HEK293T (cell line): ENCODE data around the gene RGS7.
"Not testable (repeated sequence)": the region's sequence is repeated elsewhere in the genome, so short reads cannot be mapped to it uniquely, and the experiment has no call there.

Experiments used
- CTCF ChIA-PET: fragments of 350-600 bp; formaldehyde crosslinking; extraction: SDS; loops from one replicate; lab custom pipeline; 2021; ENCODE audit warnings: antibody characterized with exemption, inconsistent platforms; lab: Yijun Ruan, JAX
- POLR2A ChIA-PET: fragments of 350-600 bp; formaldehyde crosslinking; extraction: SDS; loops from one replicate; lab custom pipeline; 2020; ENCODE audit warnings: antibody characterized with exemption, inconsistent platforms; lab: Yijun Ruan, JAX
- DNase-seq: peaks from one replicate; pipeline ENCODE4 v3.0.0; 2012; ENCODE audit warnings: mixed read lengths; ENCODE audit errors: extremely low spot score
- ARNT ChIP-seq: fragments of 450-650 bp; IDR thresholded peaks from 2 replicates; pipeline ENCODE4 v1.6.1; 2017; ENCODE audit warnings: mild to moderate bottlenecking
- BHLHE40 ChIP-seq: fragments of 450-650 bp; IDR thresholded peaks from 2 replicates; pipeline ENCODE4 v1.6.1; 2016; ENCODE audit warnings: mild to moderate bottlenecking, moderate library complexity, borderline replicate concordance
- CTBP1 ChIP-seq: fragments of 450-650 bp; IDR thresholded peaks from 2 replicates; pipeline ENCODE4 v1.6.1; 2016; ENCODE audit warnings: borderline replicate concordance
- ELF4 ChIP-seq: fragments of 450-650 bp; IDR thresholded peaks from 2 replicates; pipeline ENCODE4 v1.6.1; 2017; ENCODE audit warnings: antibody characterized with exemption
- FOXA1 ChIP-seq: fragments of 450-650 bp; IDR thresholded peaks from 2 replicates; pipeline ENCODE4 v1.6.1; 2016; ENCODE audit warnings: mild to moderate bottlenecking
- FOXK2 ChIP-seq: fragments of 450-650 bp; IDR thresholded peaks from 2 replicates; pipeline ENCODE4 v1.6.1; 2016; ENCODE audit warnings: mild to moderate bottlenecking
- FOXM1 ChIP-seq: fragments of 450-650 bp; IDR thresholded peaks from 2 replicates; pipeline ENCODE4 v1.6.1; 2017; ENCODE audit warnings: mild to moderate bottlenecking, borderline replicate concordance
- HDGF ChIP-seq: fragments of 450-650 bp; IDR thresholded peaks from 2 replicates; pipeline ENCODE4 v1.6.1; 2017; ENCODE audit warnings: antibody characterized with exemption, borderline replicate concordance
- L3MBTL2 ChIP-seq: fragments of 450-650 bp; conservative IDR thresholded peaks from 2 replicates; pipeline ENCODE4 v1.6.1; 2016; ENCODE audit warnings: mild to moderate bottlenecking
- LEF1 ChIP-seq: fragments of 450-650 bp; IDR thresholded peaks from 2 replicates; pipeline ENCODE4 v1.6.1; 2017; ENCODE audit warnings: mild to moderate bottlenecking, borderline replicate concordance
- NFRKB ChIP-seq: fragments of 450-650 bp; IDR thresholded peaks from 2 replicates; pipeline ENCODE4 v1.6.1; 2016; ENCODE audit warnings: mild to moderate bottlenecking, moderate library complexity
- SP1 ChIP-seq: fragments of 450-650 bp; IDR thresholded peaks from 2 replicates; pipeline ENCODE4 v1.6.1; 2017
- SUZ12 ChIP-seq: fragments of 450-650 bp; IDR thresholded peaks from 2 replicates; pipeline ENCODE4 v1.6.1; 2016; ENCODE audit warnings: mild to moderate bottlenecking
- TARDBP ChIP-seq: fragments of 450-650 bp; IDR thresholded peaks from 2 replicates; pipeline ENCODE4 v1.6.1; 2016
- ZNF384 ChIP-seq: fragments of 450-650 bp; IDR thresholded peaks from 2 replicates; pipeline ENCODE4 v1.6.1; 2016
- TF ChIP-seq, protein P1 (sequence below): fragments of 450-650 bp; IDR thresholded peaks from 2 replicates; pipeline ENCODE4 v1.6.1; 2016

RGS7 gene

DNA sequence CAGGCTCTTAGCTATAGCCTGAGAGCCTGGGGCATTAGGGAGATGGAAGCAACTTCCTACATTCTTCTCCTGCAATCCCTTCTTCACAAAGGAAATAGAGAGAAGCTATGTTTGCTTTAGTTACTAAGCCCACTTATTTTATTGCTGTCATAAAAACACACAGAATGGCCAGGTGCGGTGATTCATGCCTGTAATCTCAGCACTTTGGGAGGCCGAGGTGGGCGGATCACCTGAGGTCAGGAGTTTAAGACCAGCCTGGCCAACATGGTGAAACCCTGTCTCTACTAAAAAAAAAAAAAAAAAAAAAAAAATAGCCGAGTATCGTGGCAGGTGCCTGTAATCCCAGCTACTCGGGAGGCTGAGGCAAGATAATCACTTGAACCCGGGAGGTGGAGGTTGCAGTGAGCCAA is 573.3 kb downstream of the RGS7 start:
- peak; percentile 54; the same call in 1 of the 2 replicates for TF ChIP-seq CTBP1
- TF ChIP-seq ZNF384: peak; percentile 73
- DNase-seq, POLR2A ChIA-PET: not testable (repeated sequence)
- CTCF ChIA-PET: interaction anchor here (0.6 kb wide), 1 partner anchor 634 kb away, joined by 4 read pairs; no protein-coding TSS in a partner anchor

DNA sequence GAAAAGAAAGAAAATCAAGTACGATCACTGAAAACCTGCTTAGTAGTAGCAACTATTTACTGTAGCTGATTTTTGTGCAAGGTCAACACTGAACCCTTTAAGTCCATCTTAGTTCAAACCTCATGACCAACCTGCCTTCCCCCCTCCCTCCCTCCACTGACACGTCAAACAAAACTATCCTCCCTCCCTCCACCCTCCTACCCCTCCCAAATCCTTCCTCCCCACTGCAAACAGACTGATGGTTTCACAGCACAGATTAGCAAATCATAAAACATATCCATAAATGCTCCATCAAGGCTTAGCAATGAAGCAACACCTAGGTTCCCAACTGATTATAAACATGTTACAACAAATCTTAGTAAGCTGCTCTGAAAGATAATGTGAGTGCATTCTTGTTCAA is 580.8 kb downstream of the RGS7 start:
- POLR2A ChIA-PET: no interaction called here
- CTCF ChIA-PET: no interaction called here
- TF ChIP-seq CTBP1 (no peak), NFRKB (no peak), SP1 (no peak), ELF4 (no peak)
- no peak for DNase-seq

DNA sequence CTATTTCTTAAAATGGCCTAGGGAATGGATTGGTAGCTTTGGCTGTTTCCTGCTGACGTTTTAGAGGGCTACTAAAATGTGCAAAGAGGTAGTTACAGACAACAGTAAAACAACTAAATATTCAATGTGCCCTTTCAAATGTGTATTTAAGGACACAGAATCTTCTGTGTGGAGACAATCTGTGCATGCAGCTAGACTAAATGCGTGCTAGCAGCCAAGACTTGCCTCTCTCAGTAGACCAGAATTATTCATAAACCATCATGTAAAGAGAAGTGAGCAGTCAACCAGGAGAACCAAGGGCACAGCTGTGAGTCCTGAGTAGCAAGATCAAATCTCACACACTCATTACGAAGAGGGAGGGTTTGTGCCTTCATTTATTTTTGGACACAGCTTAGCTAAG is 584.9 kb downstream of the RGS7 start:
- ChIA-PET CTCF (no interaction called here), POLR2A (no interaction called here)
- TF ChIP-seq TARDBP (no peak), FOXK2 (no peak), ARNT (no peak), ZNF384 (no peak)
- DNase-seq: no peak

DNA sequence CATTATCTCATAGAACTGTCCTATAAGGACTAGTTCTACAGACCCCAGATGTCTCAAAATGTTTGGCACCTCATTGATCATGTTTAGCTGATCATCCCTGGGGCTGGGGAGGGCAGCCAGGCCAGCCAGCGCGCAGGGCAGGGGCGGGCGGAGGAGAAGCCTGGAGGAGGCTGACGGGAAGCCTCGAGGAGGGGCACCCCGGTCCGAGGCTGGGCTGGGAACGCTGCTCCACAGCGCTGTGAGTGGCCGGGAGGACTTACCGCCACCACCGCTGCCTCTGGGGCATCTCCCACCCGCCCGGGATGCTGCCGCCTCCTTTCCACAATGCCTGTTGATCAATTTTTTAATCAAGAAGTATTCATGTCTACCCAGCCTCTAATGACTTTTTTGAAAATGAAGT is 585.6 kb downstream of the RGS7 start:
- DNase-seq: no peak
- TF ChIP-seq ELF4: no peak
- 0 out of 2 replicates have a peak, but pooled peaks have one; percentile 4 for TF ChIP-seq FOXM1
- TF ChIP-seq, protein P1, sequence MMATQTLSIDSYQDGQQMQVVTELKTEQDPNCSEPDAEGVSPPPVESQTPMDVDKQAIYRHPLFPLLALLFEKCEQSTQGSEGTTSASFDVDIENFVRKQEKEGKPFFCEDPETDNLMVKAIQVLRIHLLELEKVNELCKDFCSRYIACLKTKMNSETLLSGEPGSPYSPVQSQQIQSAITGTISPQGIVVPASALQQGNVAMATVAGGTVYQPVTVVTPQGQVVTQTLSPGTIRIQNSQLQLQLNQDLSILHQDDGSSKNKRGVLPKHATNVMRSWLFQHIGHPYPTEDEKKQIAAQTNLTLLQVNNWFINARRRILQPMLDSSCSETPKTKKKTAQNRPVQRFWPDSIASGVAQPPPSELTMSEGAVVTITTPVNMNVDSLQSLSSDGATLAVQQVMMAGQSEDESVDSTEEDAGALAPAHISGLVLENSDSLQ: no peak
- CTCF ChIA-PET: no interaction called here
- POLR2A ChIA-PET: no interaction called here

DNA sequence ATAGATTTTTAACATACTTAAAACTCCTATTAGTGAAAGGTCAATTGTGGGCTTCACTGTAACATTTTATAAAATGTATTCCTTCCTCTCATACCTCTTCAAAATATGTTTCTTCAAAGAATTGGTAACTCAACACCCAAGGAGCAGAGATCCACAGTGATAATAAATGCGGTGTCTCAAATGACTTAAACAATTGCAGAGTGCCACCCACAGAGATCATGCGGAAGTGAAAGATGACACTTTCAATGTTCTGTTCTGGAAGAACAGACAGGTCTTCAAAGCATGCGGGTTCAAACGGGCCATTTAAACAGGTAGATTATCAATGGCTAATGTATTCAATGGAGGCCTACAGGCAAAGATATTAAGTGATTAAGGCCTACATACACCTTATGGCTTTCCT is 588.0 kb downstream of the RGS7 start:
- ChIA-PET POLR2A (no interaction called here), CTCF (interaction anchor here (1.0 kb wide), 1 partner anchor 10 kb away, joined by 3 read pairs; no protein-coding TSS in a partner anchor)
- TF ChIP-seq FOXM1 (no peak), LEF1 (no peak), NFRKB (no peak), FOXK2 (no peak), HDGF (no peak), ZNF384 (no peak)
- TF ChIP-seq, protein P1: no peak
- peak; percentile 26 for DNase-seq

DNA sequence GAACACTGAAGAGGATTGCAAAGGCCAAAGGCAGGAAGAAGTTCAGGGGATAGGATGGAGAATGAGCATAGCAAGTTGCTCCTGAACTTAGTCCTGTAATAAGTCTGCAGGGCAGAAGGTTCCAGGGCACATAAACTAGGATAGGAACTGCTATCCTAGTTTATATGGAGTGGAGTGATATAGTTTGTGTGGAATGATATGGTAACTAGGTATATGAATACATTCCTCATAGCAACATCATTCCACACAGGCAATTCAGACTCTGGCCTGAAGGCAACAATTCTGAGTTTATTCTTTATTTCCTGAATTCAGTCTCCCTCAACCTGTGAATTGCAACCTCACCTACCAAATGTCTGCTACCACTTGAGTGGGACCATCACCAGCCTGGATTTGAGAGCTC is 590.2 kb downstream of the RGS7 start:
- TF ChIP-seq NFRKB (no peak), SUZ12 (no peak), TARDBP (no peak), FOXM1 (no peak), FOXA1 (no peak), LEF1 (no peak), BHLHE40 (no peak), ELF4 (no peak), L3MBTL2 (no peak), HDGF (no peak), FOXK2 (no peak), ZNF384 (no peak), ARNT (no peak), CTBP1 (no peak)
- TF ChIP-seq, protein P1: no peak
- CTCF ChIA-PET: no interaction called here
- POLR2A ChIA-PET: no interaction called here
- DNase-seq: no peak

DNA sequence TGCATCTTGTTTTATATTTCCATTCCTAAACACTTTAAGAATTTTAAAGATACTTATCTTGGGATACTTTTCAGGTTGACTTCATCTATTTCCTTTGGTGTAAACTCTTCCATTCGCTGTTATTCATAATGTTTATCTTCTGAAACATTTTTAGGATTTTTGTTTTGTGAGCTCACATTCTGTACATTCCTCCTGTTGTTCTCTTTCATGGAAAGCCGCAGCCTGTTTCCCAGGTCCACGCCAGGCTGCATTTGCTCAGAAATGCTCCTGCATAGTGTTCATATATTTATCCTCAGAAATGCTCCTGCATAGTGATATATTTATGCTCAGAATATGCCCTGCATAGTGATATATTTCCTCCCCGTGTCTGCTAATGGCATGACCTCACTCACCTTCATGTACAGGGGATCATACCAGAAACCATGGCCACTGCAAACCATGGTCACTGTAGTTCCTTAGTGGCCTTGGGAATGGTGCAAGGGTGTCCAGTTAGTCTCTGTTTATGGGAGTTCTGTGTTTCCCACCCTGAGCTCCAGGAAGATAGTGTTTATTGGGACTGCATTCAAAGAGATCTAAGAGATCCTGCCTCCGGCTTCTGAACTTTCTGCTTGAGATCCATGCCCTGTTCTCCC is 591.2 kb downstream of the RGS7 start:
- ChIA-PET CTCF (no interaction called here), POLR2A (no interaction called here)
- TF ChIP-seq SUZ12 (no peak), FOXM1 (no peak), FOXA1 (no peak), FOXK2 (no peak)
- DNase-seq: no peak

DNA sequence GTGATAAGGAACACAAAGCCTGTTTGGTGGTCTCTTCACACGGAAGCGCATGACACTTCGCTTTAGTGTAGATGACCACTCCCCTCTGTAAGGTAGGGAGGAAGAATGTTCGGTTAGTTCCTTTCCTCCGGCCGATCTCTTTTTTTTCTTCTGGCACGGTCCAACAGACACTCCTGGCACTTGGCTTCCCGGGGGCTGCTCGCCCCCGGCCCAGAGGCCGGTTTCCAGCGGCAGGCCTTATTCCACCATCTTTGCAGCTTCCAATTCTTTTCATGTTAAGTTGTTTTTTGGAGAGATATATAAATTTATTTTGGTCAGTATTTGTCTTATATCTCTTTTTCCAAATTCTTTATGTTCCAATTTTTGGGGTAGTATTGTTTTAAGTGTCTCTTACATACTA is 593.2 kb downstream of the RGS7 start:
- POLR2A ChIA-PET: no interaction called here
- no peak for DNase-seq
- TF ChIP-seq NFRKB (no peak), SUZ12 (no peak), ARNT (no peak), FOXK2 (no peak)
- CTCF ChIA-PET: interaction anchor here (0.7 kb wide), 1 partner anchor 31 kb away, joined by 3 read pairs; no protein-coding TSS in a partner anchor

DNA sequence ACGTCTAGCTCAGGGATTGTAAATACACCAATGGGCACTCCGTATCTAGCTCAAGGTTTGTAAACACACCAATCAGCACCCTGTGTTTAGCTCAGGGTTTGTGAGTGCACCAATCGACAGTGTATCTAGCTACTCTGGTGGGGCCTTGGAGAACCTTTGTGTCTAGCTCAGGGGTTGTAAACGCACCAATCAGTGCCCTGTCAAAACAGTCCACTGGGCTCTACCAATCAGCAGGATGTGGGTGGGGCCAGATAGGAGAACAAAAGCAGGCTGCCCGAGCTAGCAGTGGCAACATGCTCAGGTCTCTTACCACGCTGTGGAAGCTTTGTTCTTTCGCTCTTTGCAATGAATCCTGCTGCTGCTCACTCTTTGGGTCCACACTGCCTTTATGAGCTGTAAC is 593.9 kb downstream of the RGS7 start:
- CTCF ChIA-PET: interaction anchor here (0.7 kb wide), 1 partner anchor 31 kb away, joined by 3 read pairs; no protein-coding TSS in a partner anchor
- POLR2A ChIA-PET, DNase-seq: not testable (repeated sequence)

DNA sequence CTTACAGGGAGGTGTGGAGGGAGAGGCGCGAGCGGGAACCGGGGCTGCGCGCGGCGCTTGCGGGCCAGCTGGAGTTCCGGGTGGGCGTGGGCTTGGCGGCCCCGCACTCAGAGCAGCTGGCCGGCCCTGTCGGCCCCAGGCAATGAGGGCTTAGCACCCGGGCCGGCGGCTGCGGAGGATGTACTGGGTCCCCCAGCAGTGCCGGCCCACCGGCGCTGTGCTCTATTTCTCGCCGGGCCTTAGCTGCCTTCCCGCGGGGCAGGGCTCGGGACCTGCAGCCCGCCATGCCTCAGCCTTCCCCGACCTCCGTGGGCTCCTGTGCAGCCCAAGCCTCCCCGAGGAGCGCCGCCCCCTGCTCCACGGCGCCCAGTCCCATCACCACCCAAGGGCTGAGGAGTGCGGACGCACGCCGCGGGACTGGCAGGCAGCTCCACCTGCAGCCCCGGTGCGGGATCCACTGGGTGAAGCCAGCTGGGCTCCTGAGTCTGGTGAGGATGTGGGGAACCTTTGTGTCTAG is 594.5 kb downstream of the RGS7 start:
- POLR2A ChIA-PET, CTCF ChIA-PET, DNase-seq: not testable (repeated sequence)

DNA sequence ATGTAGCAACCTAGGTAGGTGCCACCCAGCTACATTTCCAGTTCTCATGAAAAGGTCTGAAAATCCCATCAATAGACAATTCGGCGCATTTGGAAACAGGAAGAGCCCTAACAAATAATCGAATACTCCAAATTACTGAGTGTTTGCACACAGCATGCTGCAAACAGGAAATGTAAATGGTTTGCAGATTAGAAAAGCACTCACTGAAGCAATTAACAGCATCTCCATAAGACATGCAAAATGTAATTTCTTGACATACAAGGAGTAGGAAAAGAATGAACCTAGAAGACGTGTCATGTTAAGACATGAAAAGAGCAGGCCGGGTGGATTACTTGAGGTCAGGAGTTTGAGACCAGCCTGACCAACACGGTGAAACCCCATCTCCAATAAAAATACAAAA is 598.2 kb downstream of the RGS7 start:
- CTCF ChIA-PET: interaction anchor here (1.3 kb wide), 1 partner anchor 10 kb away, joined by 3 read pairs; no protein-coding TSS in a partner anchor
- POLR2A ChIA-PET, DNase-seq: not testable (repeated sequence)
